Hepatocyte (in vitro differentiated cells): ENCODE measurements around the gene IRF1. TPM values are rescaled to one million over a fixed set of nuclear protein-coding genes. Genes with fewer than 3 reads are reported as not detected.
A peak's percentile ranks its signal among the peaks of the same experiment; 100 is the strongest.

Source experiments
- DNase-seq: peaks from one replicate; pipeline ENCODE4 v3.0.0-alpha.2; 2016; ENCODE audit warnings: low spot score
- H2AFZ ChIP-seq: fragments of 200-600 bp; sonication (generic); 2 replicates; pipeline ENCODE4 v1.6.0; 2016; ENCODE audit warnings: antibody characterized with exemption, mild to moderate bottlenecking
- H3K27ac ChIP-seq: fragments of 200-600 bp; sonication (generic); 2 replicates; pipeline ENCODE4 v1.5.1; 2016; ENCODE audit warnings: mild to moderate bottlenecking
- H3K27me3 ChIP-seq: fragments of 200-600 bp; sonication (generic); 2 replicates; pipeline ENCODE4 v1.6.1; 2016
- H3K36me3 ChIP-seq: fragments of 200-600 bp; sonication (generic); replicated peaks from 2 replicates; pipeline ENCODE4 v1.5.1; 2016; ENCODE audit warnings: low read depth; ENCODE audit not compliant: insufficient read depth
- H3K4me1 ChIP-seq: fragments of 200-600 bp; sonication (generic); 2 replicates; pipeline ENCODE4 v1.5.1; 2016; ENCODE audit warnings: mild to moderate bottlenecking, moderate library complexity; ENCODE audit not compliant: insufficient read depth
- H3K4me2 ChIP-seq: fragments of 200-600 bp; sonication (generic); 2 replicates; pipeline ENCODE4 v1.6.0; 2016
- H3K4me3 ChIP-seq: fragments of 200-600 bp; sonication (generic); 2 replicates; pipeline ENCODE4 v1.5.1; 2016; ENCODE audit warnings: mild to moderate bottlenecking
- H3K79me2 ChIP-seq: fragments of 200-600 bp; sonication (generic); 2 replicates; pipeline ENCODE4 v1.6.0; 2017; ENCODE audit warnings: mild to moderate bottlenecking
- H3K9me2 ChIP-seq: fragments of 200-600 bp; sonication (generic); replicated peaks from 2 replicates; pipeline ENCODE4 v1.6.0; 2017; ENCODE audit warnings: mild to moderate bottlenecking; ENCODE audit not compliant: insufficient read depth
- H3K9me3 ChIP-seq: fragments of 200-600 bp; sonication (generic); 2 replicates; pipeline ENCODE4 v1.5.1; 2016; ENCODE audit warnings: low read depth, mild to moderate bottlenecking
- H4K20me1 ChIP-seq: fragments of 200-600 bp; sonication (generic); 2 replicates; pipeline ENCODE4 v1.6.0; 2016; ENCODE audit warnings: mild to moderate bottlenecking; ENCODE audit not compliant: insufficient read depth, poor library complexity, severe bottlenecking
- EZH2 ChIP-seq: fragments of 200-600 bp; sonication (generic); IDR thresholded peaks from 2 replicates; pipeline ENCODE4 v1.6.1; 2016; ENCODE audit warnings: antibody characterized with exemption, mild to moderate bottlenecking, borderline replicate concordance
- EZH2phosphoT487 ChIP-seq: fragments of 200-600 bp; sonication (generic); IDR thresholded peaks from one replicate; pipeline ENCODE4 v1.6.1; 2018; ENCODE audit warnings: antibody characterized with exemption, mild to moderate bottlenecking, low read depth, moderate library complexity; ENCODE audit not compliant: unreplicated experiment, severe bottlenecking
- WGBS: methylation state at CpG from one replicate; pipeline ENCODE4 v1.1.6; 2016; ENCODE audit warnings: low lambda C conversion rate; ENCODE audit errors: missing lambda C conversion rate; 5-methylcytosine and 5-hydroxymethylcytosine counted together
- polyA plus RNA-seq: library from polyadenylated mRNA; unstranded; fragments of >200 nt; fragmentation: Nextera tagmentation; extraction: Ambion mirVana; gene quantifications from 2 replicates; pipeline ENCODE4 v1.2.1, GENCODE V29; 2016
- total RNA-seq: library from RNA; depleted of rRNA; stranded (reverse); fragments of >200 nt; gene quantifications from 2 replicates; pipeline ENCODE4 v1.2.3, GENCODE V29; 2014
- TF ChIP-seq, protein P1 (sequence below): fragments of 200-600 bp; sonication (generic); IDR thresholded peaks from 2 replicates; pipeline ENCODE4 v1.5.1; 2016; ENCODE audit warnings: antibody characterized with exemption, mild to moderate bottlenecking; ENCODE audit not compliant: poor library complexity

Gene IRF1
- total and polyA plus RNA-seq, 2 experiments from 2014 or later: 30.9 to 35.8 TPM

DNA sequence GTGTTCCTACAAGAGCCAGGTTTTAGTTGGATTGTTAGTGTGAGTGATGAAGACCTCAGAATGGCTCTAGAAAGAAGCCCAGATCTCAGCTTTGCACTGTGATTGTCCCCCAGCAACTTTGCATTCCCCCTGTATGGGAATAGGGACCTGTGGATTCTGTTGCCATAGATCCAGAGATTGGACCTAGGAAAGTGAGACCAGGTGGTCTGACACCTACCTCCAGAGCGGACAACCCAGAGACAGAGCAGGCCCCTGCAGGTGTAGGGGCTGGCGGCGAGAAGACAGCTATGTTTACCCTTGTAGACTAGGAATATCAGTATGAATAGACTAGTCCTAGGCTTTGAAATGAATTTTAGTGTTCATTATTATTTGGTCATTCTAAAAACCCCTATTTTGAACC is 53.6 kb downstream of the IRF1 start:
- peaks cover 3% of the 10 kb centered on the region for H3K79me2 ChIP-seq
- H3K4me1 ChIP-seq: peaks cover 31% of the 10 kb centered on the region
- H3K4me3 ChIP-seq: no peak overlapping the region
- no peaks in the 10 kb centered on the region for H3K9me3 ChIP-seq
- H3K27ac ChIP-seq: peak overlapping the region; percentile 60
- no peaks in the 10 kb centered on the region for H4K20me1 ChIP-seq
- no peaks in the 10 kb centered on the region for H3K9me2 ChIP-seq
- WGBS: 100% methylated on average over 3 of the region's 3 CpGs
- H3K4me2 ChIP-seq: no peak overlapping the region
- DNase-seq: no peak
- no peaks in the 10 kb centered on the region for H3K36me3 ChIP-seq
- TF ChIP-seq EZH2 (no peak), EZH2phosphoT487 (no peak)
- no peaks in the 10 kb centered on the region for H3K27me3 ChIP-seq
- no peak overlapping the region for H2AFZ ChIP-seq

DNA sequence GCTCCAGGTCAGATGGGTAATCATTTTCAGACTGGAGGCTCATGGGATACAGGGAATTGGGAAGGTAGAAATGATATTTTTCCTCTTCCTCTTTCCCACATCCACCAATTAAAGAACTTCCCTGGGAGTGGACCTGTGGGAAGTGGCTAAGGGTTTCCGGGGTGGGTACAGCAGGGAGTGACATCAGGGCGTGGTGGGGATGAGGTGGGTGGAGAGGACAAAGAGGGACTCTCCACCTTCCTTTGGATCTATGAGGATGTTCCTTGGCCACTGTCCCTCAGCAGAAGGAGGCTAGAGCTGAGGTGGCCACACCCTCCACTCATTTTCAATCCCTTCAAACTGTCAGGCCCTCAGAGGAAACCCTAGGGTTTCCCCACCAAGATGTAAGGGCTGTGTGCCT is 54.7 kb downstream of the IRF1 start:
- Histone ChIP-seq H3K9me3 (no peaks in the 10 kb centered on the region), H3K27ac (no peak overlapping the region), H3K4me1 (peaks cover 31% of the 10 kb centered on the region), H3K79me2 (peaks cover 3% of the 10 kb centered on the region), H4K20me1 (no peaks in the 10 kb centered on the region), H3K9me2 (no peaks in the 10 kb centered on the region), H2AFZ (no peak overlapping the region), H3K4me2 (no peak overlapping the region), H3K27me3 (no peaks in the 10 kb centered on the region), H3K36me3 (no peaks in the 10 kb centered on the region), H3K4me3 (no peak overlapping the region)
- DNase-seq: no peak
- no peak for TF ChIP-seq EZH2phosphoT487
- TF ChIP-seq EZH2: no peak
- TF ChIP-seq, protein P1, sequence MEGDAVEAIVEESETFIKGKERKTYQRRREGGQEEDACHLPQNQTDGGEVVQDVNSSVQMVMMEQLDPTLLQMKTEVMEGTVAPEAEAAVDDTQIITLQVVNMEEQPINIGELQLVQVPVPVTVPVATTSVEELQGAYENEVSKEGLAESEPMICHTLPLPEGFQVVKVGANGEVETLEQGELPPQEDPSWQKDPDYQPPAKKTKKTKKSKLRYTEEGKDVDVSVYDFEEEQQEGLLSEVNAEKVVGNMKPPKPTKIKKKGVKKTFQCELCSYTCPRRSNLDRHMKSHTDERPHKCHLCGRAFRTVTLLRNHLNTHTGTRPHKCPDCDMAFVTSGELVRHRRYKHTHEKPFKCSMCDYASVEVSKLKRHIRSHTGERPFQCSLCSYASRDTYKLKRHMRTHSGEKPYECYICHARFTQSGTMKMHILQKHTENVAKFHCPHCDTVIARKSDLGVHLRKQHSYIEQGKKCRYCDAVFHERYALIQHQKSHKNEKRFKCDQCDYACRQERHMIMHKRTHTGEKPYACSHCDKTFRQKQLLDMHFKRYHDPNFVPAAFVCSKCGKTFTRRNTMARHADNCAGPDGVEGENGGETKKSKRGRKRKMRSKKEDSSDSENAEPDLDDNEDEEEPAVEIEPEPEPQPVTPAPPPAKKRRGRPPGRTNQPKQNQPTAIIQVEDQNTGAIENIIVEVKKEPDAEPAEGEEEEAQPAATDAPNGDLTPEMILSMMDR: no peak
- 93% methylated on average over 2 of the region's 2 CpGs for WGBS

DNA sequence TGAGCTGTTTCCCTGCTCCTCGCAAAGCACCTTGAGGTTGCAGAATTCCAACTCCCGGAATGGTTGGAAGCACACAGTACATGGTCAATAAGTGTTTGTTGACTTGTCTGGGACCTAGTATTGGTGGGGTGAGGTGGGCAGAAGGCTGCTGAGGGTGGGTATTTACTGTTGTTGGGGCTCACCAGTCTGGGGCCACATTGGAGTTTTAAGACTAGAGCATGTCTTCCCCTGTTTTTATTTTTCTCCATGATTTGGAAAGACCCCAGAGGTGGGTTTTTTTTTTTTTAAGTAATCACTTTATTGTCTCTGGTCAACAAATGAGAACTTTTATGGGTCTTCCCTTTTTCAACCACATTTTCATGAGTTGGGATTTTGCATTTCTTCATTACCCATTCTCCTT is 55.1 kb downstream of the IRF1 start:
- 68% methylated on average over 2 of the region's 2 CpGs for WGBS
- Histone ChIP-seq H3K4me1 (peaks cover 31% of the 10 kb centered on the region), H3K27ac (peak overlapping the region; percentile 20)

DNA sequence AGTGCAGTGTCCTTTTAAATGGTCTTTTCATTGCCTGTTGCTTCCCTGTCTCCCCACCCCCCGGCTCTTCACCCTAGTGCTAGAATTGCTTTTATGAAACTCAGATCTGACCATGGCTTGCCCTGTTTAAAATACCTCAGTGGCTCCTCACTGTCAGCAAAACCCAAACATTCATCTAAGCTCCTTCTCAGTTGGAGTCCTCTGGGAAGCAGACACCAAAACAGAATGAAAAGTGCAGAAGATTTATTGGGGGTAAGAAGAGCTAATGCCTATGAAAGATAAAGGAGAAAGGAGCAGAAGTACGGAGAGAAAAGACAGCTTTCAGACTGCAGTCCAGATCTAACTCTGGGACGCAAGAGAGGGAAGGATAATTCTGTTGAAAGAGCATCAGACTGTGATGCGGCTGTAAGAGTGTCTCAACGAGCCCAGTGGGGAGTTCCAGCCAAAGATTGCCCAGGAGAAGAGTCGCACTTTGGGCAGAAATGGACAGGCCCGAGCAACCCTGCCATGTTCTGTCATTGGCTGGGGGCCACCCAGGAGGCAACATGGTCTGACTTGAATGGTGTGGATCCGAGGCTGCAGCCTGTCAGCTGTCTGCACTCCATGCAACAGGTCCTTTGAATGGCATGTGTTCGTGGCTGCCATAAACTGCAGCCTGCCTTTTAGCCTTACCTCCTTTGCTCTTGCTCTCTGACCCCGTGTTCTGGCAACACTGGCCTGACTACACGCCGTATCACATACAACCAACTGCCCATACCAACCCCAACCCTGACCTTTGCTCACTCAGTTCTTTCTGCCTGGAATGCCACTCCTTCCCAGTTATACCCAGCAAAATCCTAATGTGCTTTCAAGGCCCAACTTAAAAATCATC is 55.9 kb downstream of the IRF1 start:
- H3K36me3 ChIP-seq: no peaks in the 10 kb centered on the region
- no peaks in the 10 kb centered on the region for H4K20me1 ChIP-seq
- peak overlapping the region; percentile 20 for H3K27ac ChIP-seq
- no peak for DNase-seq
- peaks cover 35% of the 10 kb centered on the region for H3K4me1 ChIP-seq
- no peaks in the 10 kb centered on the region for H3K9me2 ChIP-seq
- TF ChIP-seq EZH2phosphoT487 (no peak), EZH2 (no peak)
- TF ChIP-seq, protein P1: no peak
- no peak overlapping the region for H2AFZ ChIP-seq
- H3K27me3 ChIP-seq: no peaks in the 10 kb centered on the region
- H3K79me2 ChIP-seq: peaks cover 3% of the 10 kb centered on the region
- no peaks in the 10 kb centered on the region for H3K9me3 ChIP-seq
- H3K4me2 ChIP-seq: peak overlapping the region; percentile 31
- WGBS: 51% methylated on average over 12 of the region's 12 CpGs
- no peak overlapping the region for H3K4me3 ChIP-seq

More for the DNA sequence above, 55.1 kb downstream of the IRF1 start:
- no peaks in the 10 kb centered on the region for H3K27me3 ChIP-seq
- peak overlapping the region; percentile 31 for H3K4me2 ChIP-seq
- no peak overlapping the region for H2AFZ ChIP-seq
- H3K4me3 ChIP-seq: no peak overlapping the region
- no peaks in the 10 kb centered on the region for H3K9me2 ChIP-seq
- peaks cover 3% of the 10 kb centered on the region for H3K79me2 ChIP-seq
- TF ChIP-seq, protein P1: no peak
- TF ChIP-seq EZH2 (no peak), EZH2phosphoT487 (no peak)
- H3K36me3 ChIP-seq: no peaks in the 10 kb centered on the region
- no peak for DNase-seq
- H3K9me3 ChIP-seq: no peaks in the 10 kb centered on the region
- no peaks in the 10 kb centered on the region for H4K20me1 ChIP-seq
